Measurements from ENCODE around the gene EXD1. TPM values are rescaled to one million over a fixed set of nuclear protein-coding genes. Genes with fewer than 3 reads are reported as not detected.

EXD1 gene
- total and polyA plus RNA-seq, 4 donors: not detected

DNA sequence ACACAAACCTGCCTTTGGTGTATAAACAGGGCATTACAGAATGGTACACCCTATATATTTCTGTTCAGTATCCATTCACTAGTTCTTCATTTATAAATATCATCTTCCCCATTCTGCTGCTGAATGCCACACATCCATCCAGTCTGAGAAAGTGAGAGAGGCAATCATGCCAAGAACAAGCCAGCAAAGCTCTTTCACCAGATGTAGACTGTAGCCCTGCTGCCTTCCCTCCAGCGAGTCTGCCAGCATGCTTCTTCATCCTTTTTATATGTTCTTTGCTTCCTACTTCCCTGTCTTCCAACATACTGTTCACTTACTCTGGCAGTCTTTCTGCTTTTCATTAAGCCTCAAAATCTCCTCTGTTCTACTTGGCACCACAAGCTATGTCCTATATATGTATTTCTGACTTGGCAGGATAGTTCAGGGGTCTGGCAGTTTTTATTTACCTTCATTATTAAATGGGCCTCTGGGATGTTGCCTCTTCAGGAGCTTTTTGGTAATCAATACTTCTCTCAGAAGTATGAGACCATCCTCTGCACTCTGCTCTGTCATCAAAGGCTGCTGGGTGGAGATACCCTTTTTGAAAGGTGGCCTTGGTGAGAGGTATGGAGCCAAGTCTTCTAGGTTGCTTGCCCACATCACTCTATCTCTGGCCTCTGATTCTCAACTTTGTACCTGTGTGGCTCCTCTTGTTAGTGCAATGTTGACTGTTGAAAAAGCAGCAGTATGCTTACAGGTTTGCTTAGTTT is 49.2 kb upstream of the EXD1 start:
- no peaks in the 10 kb centered on the region for H3K9me3 ChIP-seq (ENCODE audit: control insufficient read depth in 4 of 4, low read length in 3 of 4)
- H3K4me1 ChIP-seq (ENCODE audit: control insufficient read depth in 4 of 4, insufficient read depth in 4 of 4, low read length in 3 of 4): peaks cover 2 to 8% (median 5%) of the 10 kb centered on the region in 4 donors
- TF ChIP-seq FOXA1 (IDR thresholded peaks at IDR 0.05) (no peak), TAF1 (conservative IDR thresholded peaks at IDR 0.05) (no peak), HNF4G (IDR thresholded peaks at IDR 0.05) (no peak), YY1 (IDR thresholded peaks at IDR 0.05) (no peak), RAD21 (IDR thresholded peaks at IDR 0.05) (no peak), GABPA (IDR thresholded peaks at IDR 0.05 in 1 of 2, conservative IDR thresholded peaks at IDR 0.05 in 1 of 2) (no peak), EGR1 (IDR thresholded peaks at IDR 0.05; ENCODE audit: low read depth in 2 of 2) (no peak)
- TF ChIP-seq, protein P1, sequence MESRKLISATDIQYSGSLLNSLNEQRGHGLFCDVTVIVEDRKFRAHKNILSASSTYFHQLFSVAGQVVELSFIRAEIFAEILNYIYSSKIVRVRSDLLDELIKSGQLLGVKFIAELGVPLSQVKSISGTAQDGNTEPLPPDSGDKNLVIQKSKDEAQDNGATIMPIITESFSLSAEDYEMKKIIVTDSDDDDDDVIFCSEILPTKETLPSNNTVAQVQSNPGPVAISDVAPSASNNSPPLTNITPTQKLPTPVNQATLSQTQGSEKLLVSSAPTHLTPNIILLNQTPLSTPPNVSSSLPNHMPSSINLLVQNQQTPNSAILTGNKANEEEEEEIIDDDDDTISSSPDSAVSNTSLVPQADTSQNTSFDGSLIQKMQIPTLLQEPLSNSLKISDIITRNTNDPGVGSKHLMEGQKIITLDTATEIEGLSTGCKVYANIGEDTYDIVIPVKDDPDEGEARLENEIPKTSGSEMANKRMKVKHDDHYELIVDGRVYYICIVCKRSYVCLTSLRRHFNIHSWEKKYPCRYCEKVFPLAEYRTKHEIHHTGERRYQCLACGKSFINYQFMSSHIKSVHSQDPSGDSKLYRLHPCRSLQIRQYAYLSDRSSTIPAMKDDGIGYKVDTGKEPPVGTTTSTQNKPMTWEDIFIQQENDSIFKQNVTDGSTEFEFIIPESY (IDR thresholded peaks at IDR 0.05): no peak
- TF ChIP-seq, protein P2, sequence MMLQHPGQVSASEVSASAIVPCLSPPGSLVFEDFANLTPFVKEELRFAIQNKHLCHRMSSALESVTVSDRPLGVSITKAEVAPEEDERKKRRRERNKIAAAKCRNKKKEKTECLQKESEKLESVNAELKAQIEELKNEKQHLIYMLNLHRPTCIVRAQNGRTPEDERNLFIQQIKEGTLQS (IDR thresholded peaks at IDR 0.05): no peak
- TF ChIP-seq, protein P3, sequence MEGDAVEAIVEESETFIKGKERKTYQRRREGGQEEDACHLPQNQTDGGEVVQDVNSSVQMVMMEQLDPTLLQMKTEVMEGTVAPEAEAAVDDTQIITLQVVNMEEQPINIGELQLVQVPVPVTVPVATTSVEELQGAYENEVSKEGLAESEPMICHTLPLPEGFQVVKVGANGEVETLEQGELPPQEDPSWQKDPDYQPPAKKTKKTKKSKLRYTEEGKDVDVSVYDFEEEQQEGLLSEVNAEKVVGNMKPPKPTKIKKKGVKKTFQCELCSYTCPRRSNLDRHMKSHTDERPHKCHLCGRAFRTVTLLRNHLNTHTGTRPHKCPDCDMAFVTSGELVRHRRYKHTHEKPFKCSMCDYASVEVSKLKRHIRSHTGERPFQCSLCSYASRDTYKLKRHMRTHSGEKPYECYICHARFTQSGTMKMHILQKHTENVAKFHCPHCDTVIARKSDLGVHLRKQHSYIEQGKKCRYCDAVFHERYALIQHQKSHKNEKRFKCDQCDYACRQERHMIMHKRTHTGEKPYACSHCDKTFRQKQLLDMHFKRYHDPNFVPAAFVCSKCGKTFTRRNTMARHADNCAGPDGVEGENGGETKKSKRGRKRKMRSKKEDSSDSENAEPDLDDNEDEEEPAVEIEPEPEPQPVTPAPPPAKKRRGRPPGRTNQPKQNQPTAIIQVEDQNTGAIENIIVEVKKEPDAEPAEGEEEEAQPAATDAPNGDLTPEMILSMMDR (IDR thresholded peaks at IDR 0.05; ENCODE audit: low read depth, low read length, missing input control): no peak
- no peak for DNase-seq (ENCODE audit: low spot score)
- 84% methylated on average over 1 of the region's 1 CpG for WGBS
- peaks cover 8 to 32% (median 22%) of the 10 kb centered on the region in 4 donors for H3K36me3 ChIP-seq (ENCODE audit: control insufficient read depth in 4 of 4, insufficient read depth in 3 of 4, low read depth in 1 of 4, low read length in 3 of 4)
- H3K27ac ChIP-seq (ENCODE audit: low read depth in 1 of 2, low read length in 2 of 2): peak overlapping the region in 1 of 2 donors; percentile 30
- no peaks in the 10 kb centered on the region for H3K27me3 ChIP-seq (ENCODE audit: control insufficient read depth in 4 of 4, insufficient read depth in 4 of 4, low read length in 3 of 4)
- no peak overlapping the region for H3K4me3 ChIP-seq (ENCODE audit: low read depth in 1 of 3, low read length in 3 of 3)
- H3K9ac ChIP-seq (ENCODE audit: low read depth in 1 of 2, low read length in 2 of 2): no peak overlapping the region

DNA sequence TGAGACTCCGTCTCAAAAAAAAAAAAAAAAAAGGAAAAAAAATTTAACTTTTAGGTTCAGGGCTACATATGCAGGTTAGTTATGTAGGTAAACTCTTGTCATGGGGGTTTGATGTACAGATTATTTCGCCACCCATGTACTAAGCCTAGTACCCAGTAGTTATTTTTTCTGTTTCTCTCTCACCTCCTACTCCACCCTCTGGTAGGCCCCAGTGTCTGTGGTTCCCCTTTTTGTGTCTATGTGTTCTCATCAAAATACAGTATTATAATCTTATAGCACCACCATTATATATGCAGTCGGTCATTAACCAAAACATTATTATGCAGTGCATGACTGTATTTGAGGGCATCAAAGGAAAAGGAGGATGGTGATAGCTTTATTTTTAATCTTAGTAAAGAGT is 47.8 kb upstream of the EXD1 start:
- Histone ChIP-seq H3K4me1 (ENCODE audit: control insufficient read depth in 4 of 4, insufficient read depth in 4 of 4, low read length in 3 of 4) (peaks cover 2 to 6% (median 5%) of the 10 kb centered on the region in 4 donors), H3K4me3 (ENCODE audit: low read depth in 1 of 3, low read length in 3 of 3) (no peak overlapping the region), H3K9me3 (ENCODE audit: control insufficient read depth in 4 of 4, low read length in 3 of 4) (no peaks in the 10 kb centered on the region), H3K27me3 (ENCODE audit: control insufficient read depth in 4 of 4, insufficient read depth in 4 of 4, low read length in 3 of 4) (no peaks in the 10 kb centered on the region), H3K9ac (ENCODE audit: low read depth in 1 of 2, low read length in 2 of 2) (no peak overlapping the region), H3K27ac (ENCODE audit: low read depth in 1 of 2, low read length in 2 of 2) (no peak overlapping the region), H3K36me3 (ENCODE audit: control insufficient read depth in 4 of 4, insufficient read depth in 3 of 4, low read depth in 1 of 4, low read length in 3 of 4) (peaks cover 11 to 38% (median 29%) of the 10 kb centered on the region in 4 donors)
- no peak for TF ChIP-seq RXRA (IDR thresholded peaks at IDR 0.05)
- no peak for TF ChIP-seq HNF4G (IDR thresholded peaks at IDR 0.05)
- TF ChIP-seq RAD21 (IDR thresholded peaks at IDR 0.05): no peak
- TF ChIP-seq, protein P4, sequence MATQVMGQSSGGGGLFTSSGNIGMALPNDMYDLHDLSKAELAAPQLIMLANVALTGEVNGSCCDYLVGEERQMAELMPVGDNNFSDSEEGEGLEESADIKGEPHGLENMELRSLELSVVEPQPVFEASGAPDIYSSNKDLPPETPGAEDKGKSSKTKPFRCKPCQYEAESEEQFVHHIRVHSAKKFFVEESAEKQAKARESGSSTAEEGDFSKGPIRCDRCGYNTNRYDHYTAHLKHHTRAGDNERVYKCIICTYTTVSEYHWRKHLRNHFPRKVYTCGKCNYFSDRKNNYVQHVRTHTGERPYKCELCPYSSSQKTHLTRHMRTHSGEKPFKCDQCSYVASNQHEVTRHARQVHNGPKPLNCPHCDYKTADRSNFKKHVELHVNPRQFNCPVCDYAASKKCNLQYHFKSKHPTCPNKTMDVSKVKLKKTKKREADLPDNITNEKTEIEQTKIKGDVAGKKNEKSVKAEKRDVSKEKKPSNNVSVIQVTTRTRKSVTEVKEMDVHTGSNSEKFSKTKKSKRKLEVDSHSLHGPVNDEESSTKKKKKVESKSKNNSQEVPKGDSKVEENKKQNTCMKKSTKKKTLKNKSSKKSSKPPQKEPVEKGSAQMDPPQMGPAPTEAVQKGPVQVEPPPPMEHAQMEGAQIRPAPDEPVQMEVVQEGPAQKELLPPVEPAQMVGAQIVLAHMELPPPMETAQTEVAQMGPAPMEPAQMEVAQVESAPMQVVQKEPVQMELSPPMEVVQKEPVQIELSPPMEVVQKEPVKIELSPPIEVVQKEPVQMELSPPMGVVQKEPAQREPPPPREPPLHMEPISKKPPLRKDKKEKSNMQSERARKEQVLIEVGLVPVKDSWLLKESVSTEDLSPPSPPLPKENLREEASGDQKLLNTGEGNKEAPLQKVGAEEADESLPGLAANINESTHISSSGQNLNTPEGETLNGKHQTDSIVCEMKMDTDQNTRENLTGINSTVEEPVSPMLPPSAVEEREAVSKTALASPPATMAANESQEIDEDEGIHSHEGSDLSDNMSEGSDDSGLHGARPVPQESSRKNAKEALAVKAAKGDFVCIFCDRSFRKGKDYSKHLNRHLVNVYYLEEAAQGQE (IDR thresholded peaks at IDR 0.05): no peak
- no peak for TF ChIP-seq HNF4A (conservative IDR thresholded peaks at IDR 0.05)
- TF ChIP-seq, protein P5, sequence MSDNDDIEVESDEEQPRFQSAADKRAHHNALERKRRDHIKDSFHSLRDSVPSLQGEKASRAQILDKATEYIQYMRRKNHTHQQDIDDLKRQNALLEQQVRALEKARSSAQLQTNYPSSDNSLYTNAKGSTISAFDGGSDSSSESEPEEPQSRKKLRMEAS (IDR thresholded peaks at IDR 0.05): no peak
- TF ChIP-seq, protein P2 (IDR thresholded peaks at IDR 0.05): no peak
- no peak for TF ChIP-seq FOXA1 (IDR thresholded peaks at IDR 0.05)
- TF ChIP-seq GABPA (IDR thresholded peaks at IDR 0.05 in 1 of 2, conservative IDR thresholded peaks at IDR 0.05 in 1 of 2): no peak
- TF ChIP-seq, protein P3 (IDR thresholded peaks at IDR 0.05; ENCODE audit: low read depth, low read length, missing input control): no peak
- TF ChIP-seq JUND (IDR thresholded peaks at IDR 0.05): no peak
- no peak for TF ChIP-seq SP1 (IDR thresholded peaks at IDR 0.05)
- no peak for TF ChIP-seq NR2F2 (IDR thresholded peaks at IDR 0.05)
- no peak for TF ChIP-seq TAF1 (conservative IDR thresholded peaks at IDR 0.05)
- no peak for TF ChIP-seq YY1 (IDR thresholded peaks at IDR 0.05)
- no peak for DNase-seq (ENCODE audit: low spot score)
- 92% methylated on average over 3 of the region's 3 CpGs for WGBS

Data from liver (tissue), 9 donors.